ENCODE measurements around the gene SEMA5A. TPM values are rescaled to one million over a fixed set of nuclear protein-coding genes. Genes with fewer than 3 reads are reported as not detected.

Gene SEMA5A
- total RNA-seq, 1 donor from 2014 or later, result 1.6 TPM

GRCh38 chr5:9176641-9177040, 369.2 kb downstream of the SEMA5A start:
- DNase-seq (ENCODE audit: low read depth) (no peak), FAIRE-seq (no peak)
- no peak for TF ChIP-seq CTCF (IDR thresholded peaks at IDR 0.05; ENCODE audit: insufficient read depth, low read length, severe bottlenecking)

GRCh38 chr5:9174446-9174845, 371.4 kb downstream of the SEMA5A start:
- Histone ChIP-seq H3K36me3 (ENCODE audit: control insufficient read depth, insufficient read depth, low read length) (no peaks in the 10 kb centered on the region), H3K27me3 (ENCODE audit: control insufficient read depth, insufficient read depth, low read length) (no peaks in the 10 kb centered on the region), H3K4me3 (ENCODE audit: low read depth, low read length) (no peak overlapping the region)
- DNase-seq (ENCODE audit: low read depth), result no peak
- TF ChIP-seq CTCF (IDR thresholded peaks at IDR 0.05; ENCODE audit: insufficient read depth, low read length, severe bottlenecking), result no peak
- FAIRE-seq, result peak; percentile 79

More at GRCh38 chr5:9176641-9177040, 369.2 kb downstream of the SEMA5A start:
- Histone ChIP-seq H3K27me3 (ENCODE audit: control insufficient read depth, insufficient read depth, low read length) (no peaks in the 10 kb centered on the region), H3K36me3 (ENCODE audit: control insufficient read depth, insufficient read depth, low read length) (no peaks in the 10 kb centered on the region), H3K4me3 (ENCODE audit: low read depth, low read length) (no peak overlapping the region)

GRCh38 chr5:9173281-9174048, 372.4 kb downstream of the SEMA5A start:
- TF ChIP-seq CTCF (IDR thresholded peaks at IDR 0.05; ENCODE audit: insufficient read depth, low read length, severe bottlenecking), result no peak
- H3K36me3 ChIP-seq (ENCODE audit: control insufficient read depth, insufficient read depth, low read length), result no peaks in the 10 kb centered on the region
- peak; percentile 92 for DNase-seq (ENCODE audit: low read depth)
- no peaks in the 10 kb centered on the region for H3K27me3 ChIP-seq (ENCODE audit: control insufficient read depth, insufficient read depth, low read length)
- FAIRE-seq, result no peak
- H3K4me3 ChIP-seq (ENCODE audit: low read depth, low read length), result no peak overlapping the region

GRCh38 chr5:9170026-9170425, 375.8 kb downstream of the SEMA5A start:
- DNase-seq (ENCODE audit: low read depth) (peak; percentile 39), FAIRE-seq (no peak)
- TF ChIP-seq CTCF (IDR thresholded peaks at IDR 0.05; ENCODE audit: insufficient read depth, low read length, severe bottlenecking), result no peak
- no peaks in the 10 kb centered on the region for H3K36me3 ChIP-seq (ENCODE audit: control insufficient read depth, insufficient read depth, low read length)
- H3K27me3 ChIP-seq (ENCODE audit: control insufficient read depth, insufficient read depth, low read length), result no peaks in the 10 kb centered on the region
- H3K4me3 ChIP-seq (ENCODE audit: low read depth, low read length), result no peak overlapping the region

- H3K4me3 ChIP-seq (ENCODE audit: low read depth, low read length), result no peak overlapping the region
- TF ChIP-seq CTCF (IDR thresholded peaks at IDR 0.05; ENCODE audit: insufficient read depth, low read length, severe bottlenecking), result no peak
- no peak for DNase-seq (ENCODE audit: low read depth)
- peak; percentile 81 for FAIRE-seq
- H3K27me3 ChIP-seq (ENCODE audit: control insufficient read depth, insufficient read depth, low read length), result no peaks in the 10 kb centered on the region
- H3K36me3 ChIP-seq (ENCODE audit: control insufficient read depth, insufficient read depth, low read length), result no peaks in the 10 kb centered on the region
Observed at GRCh38 chr5:9169557-9169902, 376.3 kb downstream of the SEMA5A start.

Data from bronchial epithelial cell (primary cell).